GM19238 (cell line): ENCODE data around the gene SORCS3.

ENCODE experiments used
- DNase-seq: peaks from one replicate; pipeline ENCODE4 v3.0.0; 2011; ENCODE audit warnings: low spot score; ENCODE audit not compliant: insufficient read length

Gene SORCS3

DNA sequence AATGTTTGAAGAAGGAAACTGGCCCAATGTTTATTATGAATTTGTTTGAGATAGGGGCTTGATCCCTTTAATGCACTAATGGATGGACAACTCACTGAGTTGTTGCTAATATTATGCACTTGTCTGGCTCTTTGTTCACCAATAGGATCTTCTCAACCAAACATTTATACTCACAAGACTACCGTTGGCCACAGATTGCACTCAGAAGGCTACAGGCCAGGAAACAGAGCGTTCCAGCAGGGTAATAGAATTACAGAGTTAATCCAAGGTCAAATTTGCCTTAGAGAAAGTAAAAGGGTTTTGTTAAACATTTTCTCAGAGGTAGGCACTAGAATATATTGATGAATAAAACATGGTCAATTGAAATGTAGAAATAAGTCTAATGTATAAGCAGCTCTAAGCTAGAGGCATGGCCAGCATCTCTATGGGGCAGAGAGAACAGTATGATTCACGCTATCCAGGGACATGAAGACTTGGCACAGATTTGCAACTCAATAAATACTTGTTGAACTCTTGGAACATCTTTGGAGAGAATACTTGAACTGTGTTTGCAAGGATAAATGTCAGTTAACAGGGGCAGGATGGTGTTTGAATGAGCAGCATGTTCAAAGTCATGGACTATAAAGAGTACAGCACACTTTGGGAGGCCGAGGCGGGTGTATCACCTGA lies 606.9 kb downstream of the SORCS3 start:
- DNase-seq, result no peak

- no peak for DNase-seq
Observed at GRCh38 chr10:105252911-105253310, 611.8 kb downstream of the SORCS3 start.

- no peak for DNase-seq
Observed at GRCh38 chr10:105253515-105254212, 612.6 kb downstream of the SORCS3 start.

GRCh38 chr10:105258036-105258673 lies 617.1 kb downstream of the SORCS3 start:
- DNase-seq, result no peak

DNA sequence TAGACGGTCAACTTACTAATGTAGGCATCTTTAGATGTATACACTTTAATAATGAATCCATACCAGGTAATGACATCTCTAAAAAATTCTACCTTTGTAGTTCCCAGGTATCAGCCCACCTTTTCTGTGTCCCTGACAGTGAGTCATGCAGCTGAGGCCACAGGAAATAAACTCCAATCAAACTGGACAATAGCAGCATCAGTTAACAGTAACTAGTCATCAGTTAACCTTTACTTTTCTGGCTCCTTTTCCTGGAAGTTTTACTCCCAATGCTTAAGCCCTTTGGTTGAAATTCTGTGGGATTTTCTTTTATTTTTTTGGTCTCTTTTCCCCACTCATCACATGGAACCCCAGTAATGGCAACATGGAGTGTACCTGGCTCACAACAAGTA lies 617.6 kb downstream of the SORCS3 start:
- no peak for DNase-seq

- DNase-seq, result no peak
Observed at GRCh38 chr10:105259201-105259600, 618.1 kb downstream of the SORCS3 start.

DNA sequence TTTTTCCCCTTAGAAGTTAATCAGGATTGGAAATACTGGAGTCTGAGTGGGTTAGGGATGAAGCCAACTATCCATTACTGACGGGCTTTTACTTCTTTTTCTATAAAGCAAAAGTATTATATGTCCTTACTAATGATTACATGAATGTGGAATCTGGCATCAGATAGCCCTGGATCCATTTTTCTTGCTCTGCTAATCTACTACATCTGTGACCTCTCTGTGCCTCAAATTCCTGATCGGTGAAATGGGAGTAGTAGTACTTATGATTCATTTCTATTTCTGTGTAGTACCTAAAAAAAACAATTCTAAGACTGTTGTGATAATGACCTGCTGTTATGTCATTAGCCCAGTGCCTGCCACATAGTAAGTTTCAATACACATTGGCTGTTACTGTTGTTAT lies 621.6 kb downstream of the SORCS3 start:
- DNase-seq, result no peak

GRCh38 chr10:105266966-105267539 lies 626.0 kb downstream of the SORCS3 start:
- DNase-seq, result no peak

- no peak for DNase-seq
Observed at GRCh38 chr10:105268961-105269360, 627.9 kb downstream of the SORCS3 start.

- DNase-seq, result no peak
Observed at GRCh38 chr10:105269689-105270088, 628.6 kb downstream of the SORCS3 start.

GRCh38 chr10:105274556-105275070 lies 633.5 kb downstream of the SORCS3 start:
- no peak for DNase-seq

- DNase-seq, result no peak
Observed at GRCh38 chr10:105278439-105278838, 637.3 kb downstream of the SORCS3 start.

DNA sequence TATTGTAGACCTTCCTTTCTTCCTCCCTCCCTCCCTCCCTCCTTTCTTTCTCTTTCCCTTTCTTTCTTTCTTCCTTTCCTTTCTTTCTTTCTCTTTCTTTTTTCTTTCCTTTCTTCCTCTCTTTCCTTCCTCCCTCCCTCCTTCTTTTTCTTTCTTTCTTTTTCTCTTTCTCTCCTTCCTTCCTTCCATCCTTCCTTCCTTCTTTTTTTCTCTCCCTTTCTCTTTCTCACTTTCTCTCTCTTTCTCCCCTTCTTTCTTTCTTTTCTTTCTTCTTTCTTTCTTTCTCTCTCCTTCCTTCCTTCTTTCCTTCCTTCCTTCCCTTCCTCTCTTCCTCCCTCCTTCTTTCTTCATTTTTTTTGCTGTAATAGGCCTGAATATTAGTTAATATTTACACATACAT lies 638.0 kb downstream of the SORCS3 start:
- DNase-seq, result no peak

- no peak for DNase-seq
Observed at GRCh38 chr10:105280895-105281294, 639.8 kb downstream of the SORCS3 start.

DNA sequence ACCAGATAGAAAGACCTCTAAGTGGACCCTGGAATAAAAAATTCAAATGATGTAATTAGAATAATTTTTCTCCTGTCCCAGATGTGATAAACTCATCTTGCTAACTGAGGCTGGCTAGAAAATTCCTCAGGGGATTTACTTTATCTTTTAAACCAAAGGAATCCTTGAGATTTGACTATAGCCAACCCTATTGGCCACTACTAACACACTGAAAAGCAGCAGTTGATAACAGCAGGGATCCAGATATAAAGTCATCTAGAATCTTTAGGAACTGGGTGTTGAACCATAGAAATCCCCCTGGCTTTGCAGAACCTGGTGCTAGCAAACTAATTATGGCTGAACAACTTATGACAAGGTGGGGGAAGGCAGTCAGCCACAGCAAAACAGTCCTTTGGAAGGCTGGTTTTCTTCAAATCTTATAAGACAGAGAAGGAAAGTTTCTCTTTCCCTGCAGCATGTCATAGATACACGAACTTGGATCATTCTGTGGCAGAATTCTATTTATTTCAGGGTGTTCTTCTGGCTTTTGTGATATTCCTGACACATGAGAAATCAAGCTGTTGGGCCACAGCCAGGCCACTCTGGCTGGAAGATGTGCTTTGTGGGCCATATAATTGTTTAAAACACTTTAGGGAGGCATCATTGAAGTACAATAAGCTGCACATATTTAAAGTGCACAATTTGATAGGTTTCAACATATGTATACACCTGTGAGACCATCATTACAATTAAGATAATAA lies 643.6 kb downstream of the SORCS3 start:
- DNase-seq, result no peak

GRCh38 chr10:105288026-105288425 lies 646.9 kb downstream of the SORCS3 start:
- no peak for DNase-seq

DNA sequence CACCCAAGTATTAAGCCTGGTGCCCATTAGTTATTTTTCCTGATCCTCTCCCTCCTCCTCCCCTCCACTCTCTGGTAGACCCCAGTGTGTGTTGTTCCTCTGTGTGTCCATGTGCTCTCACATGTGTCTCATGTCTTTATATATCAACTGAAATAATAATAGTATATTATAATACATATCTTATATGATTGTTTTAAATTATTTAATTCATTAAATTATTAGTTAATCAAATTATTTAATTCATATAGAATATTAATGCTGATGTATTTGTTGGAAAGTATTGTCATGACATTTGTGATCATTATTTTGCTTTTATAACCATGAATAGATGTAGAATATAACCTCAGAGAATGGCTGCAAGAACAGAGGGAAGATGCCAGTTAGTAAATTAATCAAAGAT lies 647.5 kb downstream of the SORCS3 start:
- DNase-seq, result no peak

DNA sequence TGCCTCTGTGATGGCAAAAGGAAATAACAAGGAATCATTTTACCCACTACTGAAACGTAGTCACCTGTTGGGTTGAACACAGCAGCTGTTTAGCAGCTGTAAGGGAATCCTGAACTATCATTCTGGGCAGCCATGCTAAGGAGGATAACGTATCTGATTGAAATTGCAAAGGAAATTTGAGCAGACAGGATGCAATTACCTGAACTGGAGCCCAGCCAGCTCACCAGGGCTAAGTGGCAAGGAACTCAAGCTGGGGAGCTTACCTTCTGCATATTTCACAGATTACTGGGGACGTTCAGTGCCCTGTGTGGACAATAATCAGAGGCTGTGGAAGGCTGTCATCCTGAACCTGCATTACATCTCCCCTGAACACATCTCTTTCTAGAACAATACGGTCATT lies 650.5 kb downstream of the SORCS3 start:
- no peak for DNase-seq

GRCh38 chr10:105292236-105292635 lies 651.1 kb downstream of the SORCS3 start:
- no peak for DNase-seq
